Measurements from ENCODE around the gene SMO. TPM values are rescaled to one million over a fixed set of nuclear protein-coding genes. Genes with fewer than 3 reads are reported as not detected.

SMO gene
- polyA plus RNA-seq, 3 donors: 0.07 TPM; not detected in 2

- intact Hi-C loops (cut with micrococcal nuclease): no loop called here
- no peaks in the 10 kb centered on the region for H3K9me3 Mint-ChIP-seq
- no peak overlapping the region for H3K4me3 Mint-ChIP-seq
- peaks cover 0 to 4% (median 0%) of the 10 kb centered on the region in 3 donors for H3K27me3 Mint-ChIP-seq (ENCODE audit: low read depth in 3 of 3)
- H3K4me3 ChIP-seq (replicated peaks in 1 of 3; ENCODE audit: low read depth in 2 of 3, low read length in 3 of 3): no peak overlapping the region
- no peaks in the 10 kb centered on the region for H3K36me3 ChIP-seq (replicated peaks in 1 of 2; ENCODE audit: control insufficient read depth in 1 of 2, insufficient read depth in 2 of 2, low read length in 2 of 2)
- H3K27ac ChIP-seq (ENCODE audit: low read depth in 1 of 2, low read length in 2 of 2): no peak overlapping the region
- no peaks in the 10 kb centered on the region for H3K4me1 ChIP-seq (ENCODE audit: control insufficient read depth in 1 of 2, insufficient read depth in 2 of 2, low read length in 2 of 2)
- no peak for TF ChIP-seq CTCF (IDR thresholded peaks at IDR 0.05)
- no peak overlapping the region for H2AFZ ChIP-seq (ENCODE audit: insufficient read depth, low read depth, low read length, poor library complexity, severe bottlenecking)
- H3K4me1 Mint-ChIP-seq: no peaks in the 10 kb centered on the region
- no peaks in the 10 kb centered on the region for H3K27me3 ChIP-seq (ENCODE audit: control insufficient read depth in 2 of 2, insufficient read depth in 2 of 2, low read length in 2 of 2)
- H3K4me2 ChIP-seq (replicated peaks; ENCODE audit: extremely low read depth, low read length, poor library complexity, severe bottlenecking): no peak overlapping the region
- H3K36me3 Mint-ChIP-seq: peaks cover 0 to 2% of the 10 kb centered on the region in 2 donors
- 98% methylated on average over 5 of the region's 9 CpGs for WGBS (ENCODE audit: insufficient coverage)
- no peaks in the 10 kb centered on the region for H3K79me2 ChIP-seq (ENCODE audit: insufficient read depth, low read length)
- H3K9ac ChIP-seq (ENCODE audit: insufficient read depth, low read length, poor library complexity, severe bottlenecking): no peak overlapping the region
- no peaks in the 10 kb centered on the region for H3K9me3 ChIP-seq (replicated peaks in 1 of 2; ENCODE audit: control insufficient read depth in 1 of 2, insufficient read depth in 1 of 2, low read length in 2 of 2)
- no peaks in the 10 kb centered on the region for H4K20me1 ChIP-seq (ENCODE audit: insufficient read depth, low read length)
- no peak for DNase-seq
- H3K27ac Mint-ChIP-seq: no peak overlapping the region
These were observed 30.8 kb upstream of the SMO start for GRCh38 chr7:129157651-129158050.

- WGBS (ENCODE audit: insufficient coverage): no CpG with 5 or more reads among the region's 3 CpGs
- Histone ChIP-seq H3K4me2 (replicated peaks; ENCODE audit: extremely low read depth, low read length, poor library complexity, severe bottlenecking) (no peak overlapping the region), H4K20me1 (ENCODE audit: insufficient read depth, low read length) (no peaks in the 10 kb centered on the region), H3K4me3 (replicated peaks in 1 of 3; ENCODE audit: low read depth in 2 of 3, low read length in 3 of 3) (no peak overlapping the region), H3K27ac (ENCODE audit: low read depth in 1 of 2, low read length in 2 of 2) (no peak overlapping the region), H3K79me2 (ENCODE audit: insufficient read depth, low read length) (no peaks in the 10 kb centered on the region), H3K27me3 (ENCODE audit: control insufficient read depth in 2 of 2, insufficient read depth in 2 of 2, low read length in 2 of 2) (no peaks in the 10 kb centered on the region), H3K9me3 (replicated peaks in 1 of 2; ENCODE audit: control insufficient read depth in 1 of 2, insufficient read depth in 1 of 2, low read length in 2 of 2) (no peaks in the 10 kb centered on the region), H2AFZ (ENCODE audit: insufficient read depth, low read depth, low read length, poor library complexity, severe bottlenecking) (no peak overlapping the region), H3K36me3 (replicated peaks in 1 of 2; ENCODE audit: control insufficient read depth in 1 of 2, insufficient read depth in 2 of 2, low read length in 2 of 2) (no peaks in the 10 kb centered on the region), H3K4me1 (ENCODE audit: control insufficient read depth in 1 of 2, insufficient read depth in 2 of 2, low read length in 2 of 2) (no peaks in the 10 kb centered on the region), H3K9ac (ENCODE audit: insufficient read depth, low read length, poor library complexity, severe bottlenecking) (no peak overlapping the region)
- Mint-ChIP-seq H3K27me3 (ENCODE audit: low read depth in 3 of 3) (peaks cover 0 to 4% (median 0%) of the 10 kb centered on the region in 3 donors), H3K4me1 (peaks cover 2% of the 10 kb centered on the region), H3K27ac (no peak overlapping the region), H3K36me3 (peaks cover 0 to 4% of the 10 kb centered on the region in 2 donors), H3K4me3 (no peak overlapping the region), H3K9me3 (no peaks in the 10 kb centered on the region)
- intact Hi-C loops (cut with micrococcal nuclease): no loop called here
- TF ChIP-seq CTCF (IDR thresholded peaks at IDR 0.05): no peak
- DNase-seq: no peak
These were observed 28.9 kb upstream of the SMO start for GRCh38 chr7:129159539-129159938.
